Lower leg skin (tissue), 3 donors: Measurements from ENCODE around the gene SS18L1.

Source experiments
- CTCF ChIP-seq, 3 donors: fragments of 450-650 bp; IDR thresholded peaks; one replicate each; pipeline ENCODE4 v1.5.1; 2016; ENCODE audit warnings: antibody characterized with exemption in 3 of 3, mild to moderate bottlenecking in 3 of 3, moderate library complexity in 2 of 3
- POLR2A ChIP-seq, 2 donors: fragments of 450-650 bp; IDR thresholded peaks; one replicate each; pipeline ENCODE4 v1.6.1; 2016 to 2017; ENCODE audit warnings: antibody characterized with exemption in 2 of 2, mild to moderate bottlenecking in 1 of 2, moderate library complexity in 1 of 2

- no peak for TF ChIP-seq CTCF (IDR thresholded peaks at IDR 0.05)
- TF ChIP-seq POLR2A (IDR thresholded peaks at IDR 0.05): no peak
These were observed 55.4 kb downstream of the SS18L1 start for GRCh38 chr20:62198931-62199330.
